A673 (cell line): Measurements from ENCODE around the gene MAN2B2. TPM values are rescaled to one million over a fixed set of nuclear protein-coding genes. Genes with fewer than 3 reads are reported as not detected.

Experiments
- BruUV-seq: library from RNA; stranded (reverse); fragments of 400-500 nt; replicated peaks from 2 replicates; lab custom pipeline; 2021; lab: Mats Ljungman, UMichigan
- CTCF ChIA-PET: fragments of 300-600 bp; sonication (Branson Sonifier 250); formaldehyde crosslinking; loops from one replicate; lab custom pipeline; 2022; ENCODE audit warnings: antibody characterized with exemption; lab: Charles Lee
- POLR2A ChIA-PET: fragments of 300-600 bp; sonication (Branson Sonifier 250); formaldehyde crosslinking; loops from one replicate; lab custom pipeline; 2022; ENCODE audit warnings: antibody characterized with exemption; ENCODE audit not compliant: low non-redundant PET; lab: Charles Lee
- DNase-seq: peaks from one replicate; pipeline ENCODE4 v3.0.0-alpha.2; 2015; ENCODE audit warnings: low spot score
- H3K27ac ChIP-seq: fragments of 200-600 bp; sonication (generic); 2 replicates; pipeline ENCODE4 v1.5.1; 2016; ENCODE audit warnings: mixed run types, low read depth, mild to moderate bottlenecking, mixed read lengths, antibody characterized with exemption, low read length; ENCODE audit not compliant: poor library complexity, severe bottlenecking
- H3K27me3 ChIP-seq: fragments of 200-600 bp; sonication (generic); replicated peaks from 2 replicates; pipeline ENCODE4 v1.6.1; 2017; ENCODE audit warnings: mixed run types, low read depth, mild to moderate bottlenecking, mixed read lengths, antibody characterized with exemption, low read length; ENCODE audit not compliant: insufficient read depth, poor library complexity
- H3K36me3 ChIP-seq: fragments of 200-600 bp; sonication (generic); 2 replicates; pipeline ENCODE4 v1.6.1; 2016; ENCODE audit warnings: mixed run types, mild to moderate bottlenecking, mixed read lengths, antibody characterized with exemption, low read length; ENCODE audit not compliant: insufficient read depth, poor library complexity, severe bottlenecking
- H3K4me1 ChIP-seq: fragments of 200-600 bp; sonication (generic); 2 replicates; pipeline ENCODE4 v1.6.1; 2017; ENCODE audit warnings: mixed run types, mild to moderate bottlenecking, mixed read lengths, antibody characterized with exemption, low read length; ENCODE audit not compliant: insufficient read depth, poor library complexity, severe bottlenecking
- H3K4me3 ChIP-seq: fragments of 200-600 bp; sonication (generic); 2 replicates; pipeline ENCODE4 v1.5.1; 2016; ENCODE audit warnings: low read depth, mixed run types, mild to moderate bottlenecking, mixed read lengths, low read length; ENCODE audit not compliant: poor library complexity, severe bottlenecking
- H3K9me3 ChIP-seq: fragments of 200-600 bp; sonication (generic); 2 replicates; pipeline ENCODE4 v1.6.1; 2016; ENCODE audit warnings: mixed run types, low read depth, mild to moderate bottlenecking, mixed read lengths, antibody characterized with exemption, low read length; ENCODE audit not compliant: poor library complexity, severe bottlenecking
- EZH2 ChIP-seq: fragments of 200-600 bp; sonication (generic); IDR thresholded peaks from 2 replicates; pipeline ENCODE4 v1.6.1; 2017; ENCODE audit warnings: borderline replicate concordance, low read depth, mild to moderate bottlenecking, mixed read lengths, antibody characterized with exemption, low read length; ENCODE audit not compliant: poor library complexity, severe bottlenecking
- intact Hi-C: fragments of 100-400 bp; cut with micrococcal nuclease; formaldehyde crosslinking; loops from one replicate; pipeline ENCODE4 v1.10.0; 2022; ENCODE audit not compliant: unreplicated experiment
- total RNA-seq: library from RNA; stranded (reverse); gene quantifications from 2 replicates; pipeline ENCODE4 v1.2.3, GENCODE V29; 2021
- TF ChIP-seq, protein P1 (sequence below): fragments of 300-800, 200-600 bp; sonication (generic); conservative IDR thresholded peaks from 2 replicates; pipeline ENCODE4 v1.5.1; 2017; ENCODE audit warnings: low read depth, mild to moderate bottlenecking, antibody characterized with exemption, low read length, moderate library complexity, mixed read lengths

The MAN2B2 gene
- total RNA-seq, 1 experiment from 2014 or later = 14.9 TPM

DNA sequence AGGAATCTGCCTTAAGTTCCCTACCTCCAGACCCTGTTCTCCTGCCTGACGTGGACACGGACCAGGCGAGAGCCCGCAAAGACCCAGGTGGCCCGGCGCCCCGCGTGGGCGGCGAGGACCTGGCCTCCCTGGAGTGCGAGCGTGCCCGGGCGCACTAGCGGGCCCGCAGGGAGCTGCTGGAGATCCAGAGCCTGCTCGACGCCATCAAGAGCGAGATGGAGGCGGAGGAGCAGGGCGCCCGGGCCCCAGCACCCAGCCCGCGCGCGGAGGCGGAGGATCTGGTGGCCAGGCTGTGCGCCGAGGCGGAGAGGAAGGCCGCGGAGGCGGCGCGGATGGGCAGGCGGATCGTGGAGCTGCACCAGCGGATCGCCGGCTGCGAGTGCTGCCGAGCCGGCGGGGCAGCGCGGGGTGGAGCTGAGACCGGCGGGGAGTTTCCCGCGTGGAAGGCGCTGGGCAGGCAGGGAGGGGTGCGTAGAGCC, 83.6 kb downstream of the MAN2B2 start:
- no peak for TF ChIP-seq EZH2
- TF ChIP-seq, protein P1, sequence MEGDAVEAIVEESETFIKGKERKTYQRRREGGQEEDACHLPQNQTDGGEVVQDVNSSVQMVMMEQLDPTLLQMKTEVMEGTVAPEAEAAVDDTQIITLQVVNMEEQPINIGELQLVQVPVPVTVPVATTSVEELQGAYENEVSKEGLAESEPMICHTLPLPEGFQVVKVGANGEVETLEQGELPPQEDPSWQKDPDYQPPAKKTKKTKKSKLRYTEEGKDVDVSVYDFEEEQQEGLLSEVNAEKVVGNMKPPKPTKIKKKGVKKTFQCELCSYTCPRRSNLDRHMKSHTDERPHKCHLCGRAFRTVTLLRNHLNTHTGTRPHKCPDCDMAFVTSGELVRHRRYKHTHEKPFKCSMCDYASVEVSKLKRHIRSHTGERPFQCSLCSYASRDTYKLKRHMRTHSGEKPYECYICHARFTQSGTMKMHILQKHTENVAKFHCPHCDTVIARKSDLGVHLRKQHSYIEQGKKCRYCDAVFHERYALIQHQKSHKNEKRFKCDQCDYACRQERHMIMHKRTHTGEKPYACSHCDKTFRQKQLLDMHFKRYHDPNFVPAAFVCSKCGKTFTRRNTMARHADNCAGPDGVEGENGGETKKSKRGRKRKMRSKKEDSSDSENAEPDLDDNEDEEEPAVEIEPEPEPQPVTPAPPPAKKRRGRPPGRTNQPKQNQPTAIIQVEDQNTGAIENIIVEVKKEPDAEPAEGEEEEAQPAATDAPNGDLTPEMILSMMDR = no peak
- H3K9me3 ChIP-seq = no peaks in the 10 kb centered on the region
- H3K27ac ChIP-seq = no peak overlapping the region
- peak overlapping the region; percentile 39 for H3K4me3 ChIP-seq
- DNase-seq = peak; percentile 47
- ChIA-PET CTCF (no interaction called here), POLR2A (interaction anchor here (0.7 kb wide), 1 partner anchor 24 kb away, joined by 3 read pairs; no protein-coding TSS in a partner anchor)
- intact Hi-C loops = no loop called here
- BruUV-seq = no TSS peak
- H3K27me3 ChIP-seq = peaks cover 6% of the 10 kb centered on the region
- no peaks in the 10 kb centered on the region for H3K36me3 ChIP-seq
- H3K4me1 ChIP-seq = no peaks in the 10 kb centered on the region

DNA sequence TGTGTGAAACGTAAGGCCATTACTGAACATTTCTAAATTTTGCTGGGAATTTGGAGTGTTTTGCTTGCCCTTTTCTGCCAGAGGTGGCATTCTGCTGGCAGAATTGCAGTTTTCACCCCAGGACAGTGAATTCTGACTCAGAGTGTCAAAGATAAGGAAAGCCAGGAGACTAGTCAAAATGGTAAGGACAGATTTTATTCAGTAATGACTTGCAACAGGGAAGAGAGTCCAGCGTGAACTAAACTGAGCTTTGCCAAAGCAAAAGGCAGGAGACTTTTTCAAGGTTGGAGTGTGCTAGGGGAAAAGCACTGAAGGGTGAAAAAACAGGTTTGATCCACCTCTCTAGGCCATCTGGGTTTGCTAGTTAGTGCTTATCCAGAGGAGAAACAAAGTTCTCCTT, 84.9 kb downstream of the MAN2B2 start:
- TF ChIP-seq, protein P1 = no peak
- no peak for TF ChIP-seq EZH2
- no peak for DNase-seq
- Histone ChIP-seq H3K4me3 (no peak overlapping the region), H3K27ac (no peak overlapping the region), H3K36me3 (no peaks in the 10 kb centered on the region), H3K27me3 (peaks cover 15% of the 10 kb centered on the region), H3K4me1 (no peaks in the 10 kb centered on the region), H3K9me3 (no peaks in the 10 kb centered on the region)
- ChIA-PET POLR2A (no interaction called here), CTCF (no interaction called here)
- intact Hi-C loops = no loop called here
- BruUV-seq = no TSS peak

DNA sequence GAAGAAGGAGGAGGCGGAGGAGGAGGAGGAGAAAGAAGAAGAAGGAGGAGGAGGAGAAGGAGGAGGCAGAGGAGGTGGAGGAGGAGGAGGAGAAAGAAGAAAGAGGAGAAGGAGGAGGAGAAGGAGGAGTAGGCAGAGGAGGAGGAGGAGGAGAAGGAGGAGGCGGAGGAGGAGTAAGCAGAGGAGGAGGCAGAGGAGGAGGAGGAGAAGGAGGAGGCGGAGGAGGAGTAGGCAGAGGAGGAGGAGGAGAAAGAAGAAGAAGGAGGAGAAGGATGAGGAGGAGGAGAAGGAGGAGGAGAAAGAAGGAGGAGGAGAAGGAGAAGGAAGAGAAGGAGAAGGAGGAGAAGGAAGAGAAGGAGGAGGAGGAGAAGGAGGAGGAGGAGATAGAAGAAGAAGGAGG, 85.4 kb downstream of the MAN2B2 start:
- peaks cover 15% of the 10 kb centered on the region for H3K27me3 ChIP-seq
- DNase-seq = no peak
- H3K9me3 ChIP-seq = no peaks in the 10 kb centered on the region
- no peaks in the 10 kb centered on the region for H3K4me1 ChIP-seq
- no peak overlapping the region for H3K27ac ChIP-seq
- POLR2A ChIA-PET = no interaction called here
- TF ChIP-seq, protein P1 = no peak
- TF ChIP-seq EZH2 = no peak
- no peaks in the 10 kb centered on the region for H3K36me3 ChIP-seq
- BruUV-seq = no TSS peak
- H3K4me3 ChIP-seq = no peak overlapping the region
- intact Hi-C loops = no loop called here
- CTCF ChIA-PET = no interaction called here
